Stimulated activated naive CD4-positive, alpha-beta T cell (primary cell): ENCODE data around the gene MTHFSD.

Experiments used
- DNase-seq, 6 experiments: peaks; one replicate each; lab custom pipeline; 2025; lab: John Stamatoyannopoulos, UW

The MTHFSD gene

DNA sequence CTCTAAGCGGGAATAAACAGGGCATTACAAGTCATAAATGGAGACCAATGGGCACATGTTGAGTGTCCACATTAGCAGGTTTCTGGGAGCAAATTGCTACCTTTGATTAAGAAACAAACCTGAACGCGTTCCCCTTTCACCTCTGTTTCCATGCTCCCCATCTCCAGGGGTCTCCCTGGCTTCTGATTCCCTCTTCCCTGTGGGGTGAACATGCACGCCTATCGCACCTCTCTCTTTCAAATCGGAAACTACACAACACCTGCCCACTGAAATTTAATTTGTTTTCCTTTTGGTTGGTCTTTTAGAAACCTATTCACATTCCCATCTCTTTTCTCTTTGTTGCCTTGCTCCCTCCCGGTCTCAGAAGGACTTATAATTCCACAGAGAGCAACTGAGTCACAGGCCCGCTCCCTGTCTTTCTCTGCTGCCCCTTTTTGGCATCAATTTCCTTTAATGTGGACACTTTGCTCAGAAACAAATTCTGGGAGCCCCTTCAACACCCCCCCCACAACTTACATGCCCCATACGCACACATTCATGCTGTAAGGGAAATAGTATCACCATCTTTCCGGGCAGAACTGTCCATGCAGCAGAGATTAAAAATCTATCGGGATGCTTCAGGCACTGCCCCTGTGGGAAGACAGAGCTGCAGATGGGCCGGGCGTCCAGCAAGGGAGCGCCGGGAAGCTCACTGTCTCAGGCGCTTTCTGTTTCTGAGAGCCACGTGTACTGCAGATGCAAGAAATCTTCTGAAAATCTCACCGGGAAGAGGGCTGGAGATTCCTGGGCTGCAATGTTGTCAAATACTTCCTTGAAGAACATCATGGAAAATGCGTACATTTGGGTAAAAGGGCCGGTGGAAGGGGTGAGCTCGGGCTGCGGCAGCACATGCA lies 51.9 kb downstream of the MTHFSD start:
- DNase-seq: no peak

GRCh38 chr16:86501989-86502855 lies 52.8 kb downstream of the MTHFSD start:
- DNase-seq: no peak

- DNase-seq: no peak
These were observed 54.1 kb downstream of the MTHFSD start for GRCh38 chr16:86500708-86501510.

- no peak for DNase-seq
These were observed 54.9 kb downstream of the MTHFSD start for GRCh38 chr16:86499889-86500707.

- DNase-seq: no peak
These were observed 55.6 kb downstream of the MTHFSD start for GRCh38 chr16:86499440-86499786.

GRCh38 chr16:86498671-86499439 lies 56.2 kb downstream of the MTHFSD start:
- DNase-seq: no peak

DNA sequence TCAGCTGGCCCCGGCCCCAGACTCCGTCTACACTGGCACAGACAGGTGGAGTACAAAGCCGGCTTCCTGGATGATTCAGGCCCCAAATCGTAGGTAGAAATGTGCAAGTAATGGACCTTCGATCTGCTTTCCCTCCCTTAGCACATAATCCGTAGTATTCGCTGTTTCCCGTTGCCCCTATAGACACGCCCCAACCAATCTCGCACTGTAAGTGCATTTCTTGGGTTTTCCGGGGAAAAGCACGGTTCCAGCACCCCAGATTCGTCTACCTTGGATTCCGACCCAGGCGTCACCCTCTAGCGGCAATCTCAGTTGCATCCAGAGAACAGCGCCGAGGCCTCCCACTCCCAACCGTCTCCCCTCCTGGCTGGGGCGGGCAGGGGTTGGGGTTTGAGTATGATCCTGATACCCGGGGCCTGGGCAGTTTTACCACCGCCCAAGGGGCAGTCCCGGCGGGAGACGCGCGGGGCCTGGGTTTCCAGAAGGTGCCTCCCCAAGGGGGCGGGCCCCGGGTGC lies 56.8 kb downstream of the MTHFSD start:
- DNase-seq: no peak

DNA sequence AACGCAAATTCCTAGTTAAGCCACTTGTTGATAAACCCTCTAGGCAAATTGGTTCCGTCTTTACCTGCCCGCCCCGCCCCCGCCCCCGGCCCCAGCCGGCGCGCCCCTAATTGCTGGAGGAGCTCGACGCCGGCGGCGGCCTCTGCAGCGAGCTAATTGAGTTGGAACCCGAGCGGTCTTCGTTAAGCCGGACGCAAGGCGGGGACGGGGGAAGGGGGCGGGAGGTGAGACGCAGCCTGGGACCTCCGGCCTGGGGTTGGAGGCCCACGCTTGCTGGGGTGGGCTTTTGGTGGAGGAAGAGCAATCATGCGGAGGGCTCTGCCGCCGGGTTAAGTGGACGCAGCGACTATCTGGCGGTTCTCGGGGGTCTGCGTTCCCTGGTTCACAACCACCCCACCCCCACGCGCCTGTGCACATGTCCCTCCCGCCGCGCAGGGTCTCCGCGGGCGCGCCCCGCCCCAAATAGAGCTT lies 57.4 kb downstream of the MTHFSD start:
- DNase-seq: no peak

GRCh38 chr16:86496929-86497461 lies 58.0 kb downstream of the MTHFSD start:
- no peak for DNase-seq

- no peak for DNase-seq
These were observed 58.6 kb downstream of the MTHFSD start for GRCh38 chr16:86496262-86496928.

DNA sequence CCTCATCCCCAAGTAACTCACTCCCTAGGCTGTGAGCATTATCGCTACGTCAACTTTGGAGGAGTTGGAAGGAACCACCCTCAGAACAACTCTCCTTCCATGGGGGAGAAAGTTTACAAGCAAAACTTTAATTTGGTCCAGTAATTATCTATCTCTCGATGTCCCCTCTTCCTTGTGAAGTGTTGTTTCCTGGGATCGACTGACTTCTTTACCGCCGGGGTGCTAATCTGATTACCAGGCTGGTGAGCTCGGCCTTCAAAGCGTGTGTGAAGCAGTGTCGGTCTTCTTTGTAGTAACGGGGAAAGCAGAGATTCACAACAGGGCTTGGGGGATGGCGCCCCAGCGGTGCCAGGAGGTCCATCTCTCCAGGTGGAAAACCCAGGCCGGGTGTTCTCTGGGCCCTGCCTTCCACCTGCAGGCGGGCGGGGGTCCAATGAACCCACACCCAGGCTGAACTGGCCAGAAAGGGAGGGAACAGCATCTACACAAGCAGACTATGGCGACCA lies 59.2 kb downstream of the MTHFSD start:
- DNase-seq: no peak

DNA sequence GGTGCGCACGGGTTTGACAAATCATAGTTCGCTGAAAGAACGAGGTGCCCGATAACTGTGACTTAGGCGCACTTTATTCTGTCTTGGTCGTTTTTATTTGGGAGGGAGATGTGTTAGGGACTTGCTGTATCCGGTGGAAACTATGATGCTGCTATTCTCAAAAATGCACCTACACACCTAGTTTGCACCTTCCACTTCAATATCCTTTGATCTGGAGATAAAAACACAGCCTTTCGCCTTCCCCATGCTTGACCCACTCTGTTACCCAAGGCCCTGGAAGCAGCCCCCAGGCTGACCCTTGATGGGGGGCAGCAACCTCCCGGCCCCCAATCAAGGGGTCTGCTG lies 59.7 kb downstream of the MTHFSD start:
- no peak for DNase-seq

DNA sequence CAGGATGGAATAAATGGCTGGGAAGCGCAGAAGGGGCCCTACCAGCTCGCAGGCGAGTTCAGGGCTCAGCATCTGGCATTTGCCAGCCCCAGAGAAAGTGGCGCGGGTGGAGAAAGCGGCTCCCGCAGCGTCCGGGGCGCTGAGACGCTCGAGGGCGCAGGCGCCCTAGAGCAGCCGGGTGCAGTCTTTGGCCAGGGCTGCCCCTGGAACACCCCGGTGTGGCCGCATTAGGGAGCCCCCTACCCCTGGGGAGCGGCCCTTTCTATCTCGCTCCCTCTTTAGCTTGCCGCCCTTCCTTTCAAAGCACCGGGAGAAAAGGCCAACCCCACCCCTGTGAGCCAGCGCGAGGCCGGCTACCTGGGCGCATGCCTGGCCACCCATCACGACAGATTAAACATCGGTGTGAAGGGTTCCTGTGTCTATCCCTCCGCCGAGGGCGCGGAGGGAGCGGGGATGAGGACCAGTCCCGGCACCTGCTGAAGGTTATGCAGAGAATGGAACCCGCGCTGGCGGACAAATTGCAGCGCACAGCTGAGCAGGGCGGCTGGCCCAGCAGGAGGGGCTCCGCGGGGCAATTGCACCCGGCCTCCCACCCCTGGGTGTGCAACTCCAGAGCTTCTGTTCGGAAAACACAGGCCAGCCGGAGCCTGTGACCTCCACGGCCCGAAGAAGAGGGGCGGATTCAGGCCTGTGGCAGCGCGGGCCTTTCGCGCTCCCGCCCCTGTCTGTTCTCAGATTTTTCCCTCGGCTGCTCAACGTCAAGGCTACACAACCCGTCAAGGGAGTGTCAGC lies 60.3 kb downstream of the MTHFSD start:
- DNase-seq: no peak

DNA sequence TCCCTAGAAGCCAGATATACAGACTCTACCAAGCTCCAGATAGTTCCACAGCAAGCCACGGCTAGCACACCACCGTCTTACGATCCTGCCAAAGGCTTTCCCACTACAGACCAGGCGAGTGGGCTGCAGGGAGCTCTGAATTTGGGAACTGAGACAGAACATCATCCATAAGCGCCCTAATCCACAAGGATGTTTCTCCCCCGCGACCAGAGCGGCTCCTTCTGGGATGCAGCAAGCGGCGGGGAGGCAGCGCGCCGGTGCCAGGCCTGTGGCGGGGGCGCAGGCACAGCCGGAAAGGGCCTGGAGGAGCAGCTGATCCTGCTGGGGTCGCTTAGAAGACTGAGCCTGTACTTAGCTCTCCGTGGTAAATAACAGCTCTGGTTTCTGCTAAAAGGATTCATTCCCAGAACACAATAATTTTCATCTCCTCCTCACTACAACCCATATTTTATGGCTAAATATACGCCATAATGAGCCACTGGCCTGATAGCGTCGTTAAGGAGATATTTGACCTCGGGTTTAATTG lies 60.9 kb downstream of the MTHFSD start:
- DNase-seq: no peak

- DNase-seq: no peak
These were observed 61.9 kb downstream of the MTHFSD start for GRCh38 chr16:86492961-86493629.

DNA sequence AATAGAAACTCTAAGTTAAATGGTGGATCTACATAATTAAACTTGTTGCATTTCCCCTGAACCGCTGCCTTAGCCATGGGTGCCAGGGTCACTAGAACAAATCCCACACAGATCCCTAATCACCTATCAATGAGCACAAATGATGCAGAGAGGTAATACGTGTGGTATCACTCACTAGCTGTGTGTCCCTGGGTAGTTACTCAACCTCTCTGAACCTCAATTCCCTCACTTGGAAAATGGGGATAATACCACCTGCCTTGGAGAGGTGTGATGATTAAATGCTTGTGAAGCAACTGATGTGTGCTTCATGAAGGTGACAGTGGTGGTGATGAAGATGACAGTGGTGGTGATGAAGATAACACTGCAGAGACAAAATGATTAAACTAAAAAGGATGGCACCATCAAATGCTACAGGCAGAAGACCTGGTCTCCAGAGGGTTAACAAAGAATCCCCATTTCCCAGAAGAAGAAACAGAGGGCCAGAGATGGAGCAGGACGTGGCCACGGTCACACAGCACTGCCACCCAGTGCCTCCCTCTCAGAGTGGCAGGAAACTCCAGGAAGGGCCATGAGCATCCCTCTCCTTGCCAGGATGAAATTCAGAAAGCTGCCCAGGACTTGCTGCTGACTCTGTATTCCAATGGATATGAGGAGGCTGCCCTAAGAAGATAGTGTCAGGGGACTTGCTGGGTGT lies 62.6 kb downstream of the MTHFSD start:
- DNase-seq: no peak

DNA sequence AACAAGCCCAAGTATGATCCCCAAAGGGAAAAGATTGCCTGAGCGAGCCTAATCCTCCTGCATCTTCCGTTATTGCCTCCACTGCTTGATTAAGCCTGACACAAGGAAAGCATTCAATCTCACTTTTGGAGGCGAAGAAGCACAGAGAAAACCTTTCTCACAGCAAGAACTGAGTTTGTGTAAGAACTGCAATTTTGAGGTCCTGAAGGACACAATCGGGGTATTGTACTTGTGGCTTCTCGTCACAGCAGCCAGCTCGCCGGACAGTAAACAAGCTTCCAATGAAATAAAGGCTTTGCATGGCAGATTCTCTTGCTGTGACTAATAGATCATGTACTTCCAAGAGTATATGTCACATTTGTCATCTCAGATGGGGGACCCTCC lies 63.4 kb downstream of the MTHFSD start:
- no peak for DNase-seq
